ENCODE results near the gene TAL1.

DNA sequence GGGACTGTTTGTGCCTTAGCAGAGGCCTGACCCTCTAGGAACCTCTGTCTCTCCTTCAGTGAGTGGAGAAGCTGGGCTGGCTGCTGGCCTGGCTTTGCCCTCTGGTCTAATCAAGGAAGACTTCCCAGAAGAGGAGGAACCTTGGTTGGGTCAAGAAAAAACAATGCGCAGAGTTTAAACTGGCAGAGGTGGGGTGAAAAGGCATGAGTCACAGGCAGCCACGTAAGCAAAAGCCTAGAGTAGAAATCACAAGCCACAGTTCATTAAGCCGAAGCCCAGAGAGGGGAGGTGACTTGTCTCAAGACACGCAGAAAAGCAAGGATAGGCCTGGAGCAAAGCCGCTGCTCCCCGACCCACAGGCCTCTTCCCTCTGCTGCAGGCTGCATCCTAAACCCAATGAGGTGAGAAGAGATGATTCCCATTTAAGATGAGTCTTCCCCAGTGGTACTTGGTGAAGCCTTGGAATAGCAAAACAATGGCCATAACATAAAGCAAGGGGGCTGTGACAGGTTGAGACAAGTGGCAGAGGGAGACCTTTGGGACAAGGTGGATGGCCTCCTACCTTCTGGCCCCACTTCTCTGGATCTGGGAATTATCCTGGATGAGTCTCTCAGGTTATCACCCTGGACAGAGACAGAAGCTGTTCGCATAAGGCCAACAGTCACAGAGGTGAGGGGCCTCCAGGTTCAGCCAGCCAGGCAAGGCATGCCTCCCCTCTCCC is 49.9 kb downstream of the TAL1 start:
- TF ChIP-seq, protein P1, sequence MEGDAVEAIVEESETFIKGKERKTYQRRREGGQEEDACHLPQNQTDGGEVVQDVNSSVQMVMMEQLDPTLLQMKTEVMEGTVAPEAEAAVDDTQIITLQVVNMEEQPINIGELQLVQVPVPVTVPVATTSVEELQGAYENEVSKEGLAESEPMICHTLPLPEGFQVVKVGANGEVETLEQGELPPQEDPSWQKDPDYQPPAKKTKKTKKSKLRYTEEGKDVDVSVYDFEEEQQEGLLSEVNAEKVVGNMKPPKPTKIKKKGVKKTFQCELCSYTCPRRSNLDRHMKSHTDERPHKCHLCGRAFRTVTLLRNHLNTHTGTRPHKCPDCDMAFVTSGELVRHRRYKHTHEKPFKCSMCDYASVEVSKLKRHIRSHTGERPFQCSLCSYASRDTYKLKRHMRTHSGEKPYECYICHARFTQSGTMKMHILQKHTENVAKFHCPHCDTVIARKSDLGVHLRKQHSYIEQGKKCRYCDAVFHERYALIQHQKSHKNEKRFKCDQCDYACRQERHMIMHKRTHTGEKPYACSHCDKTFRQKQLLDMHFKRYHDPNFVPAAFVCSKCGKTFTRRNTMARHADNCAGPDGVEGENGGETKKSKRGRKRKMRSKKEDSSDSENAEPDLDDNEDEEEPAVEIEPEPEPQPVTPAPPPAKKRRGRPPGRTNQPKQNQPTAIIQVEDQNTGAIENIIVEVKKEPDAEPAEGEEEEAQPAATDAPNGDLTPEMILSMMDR (IDR thresholded peaks at IDR 0.05): no peak
- TF ChIP-seq POLR2A (IDR thresholded peaks at IDR 0.05): no peak

All from right lobe of liver (tissue), 4 donors.